ENCODE measurements around the gene GPER1.
A peak's percentile ranks its signal among the peaks of the same experiment; 100 is the strongest.

GPER1 gene

DNA sequence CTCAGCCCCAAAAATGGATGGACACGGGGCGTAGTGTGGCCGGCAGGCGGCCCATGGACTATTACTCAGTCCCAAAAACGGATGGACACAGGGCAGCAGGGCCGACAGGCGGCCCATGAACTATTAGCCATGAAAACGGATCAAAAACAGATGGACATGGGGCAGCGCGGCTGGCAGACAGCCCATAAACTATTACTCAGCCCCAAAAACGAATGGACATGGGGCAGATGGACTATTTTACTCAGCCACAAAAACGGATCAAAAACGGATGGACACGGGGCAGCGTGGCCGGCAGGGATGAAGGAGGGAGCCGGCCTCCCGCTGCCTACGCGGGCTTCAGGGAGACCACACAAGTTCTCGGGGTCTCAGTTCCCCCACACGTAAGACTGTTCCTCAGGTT lies 32.9 kb downstream of the GPER1 start:
- no peak overlapping the region for H3K9ac ChIP-seq (ENCODE audit: low read length)

GRCh38 chr7:1121476-1121875 lies 33.6 kb downstream of the GPER1 start:
- Histone ChIP-seq H3K9me3 (ENCODE audit: control insufficient read depth, low read length) (no peaks in the 10 kb centered on the region), H3K4me3 (ENCODE audit: low read length) (no peak overlapping the region), H3K27me3 (replicated peaks; ENCODE audit: control insufficient read depth, insufficient read depth, low read length) (no peaks in the 10 kb centered on the region), H3K4me1 (ENCODE audit: control insufficient read depth, insufficient read depth, low read length) (peaks cover 32% of the 10 kb centered on the region), H3K9ac (ENCODE audit: low read length) (no peak overlapping the region), H3K36me3 (ENCODE audit: control insufficient read depth, insufficient read depth, low read length, severe bottlenecking) (no peaks in the 10 kb centered on the region)
- no peak for DNase-seq (ENCODE audit: low read depth)

More for the DNA sequence above, 32.9 kb downstream of the GPER1 start:
- H3K27me3 ChIP-seq (replicated peaks; ENCODE audit: control insufficient read depth, insufficient read depth, low read length): no peaks in the 10 kb centered on the region
- H3K36me3 ChIP-seq (ENCODE audit: control insufficient read depth, insufficient read depth, low read length, severe bottlenecking): no peaks in the 10 kb centered on the region
- H3K4me1 ChIP-seq (ENCODE audit: control insufficient read depth, insufficient read depth, low read length): peaks cover 32% of the 10 kb centered on the region
- DNase-seq (ENCODE audit: low read depth): no peak
- no peaks in the 10 kb centered on the region for H3K9me3 ChIP-seq (ENCODE audit: control insufficient read depth, low read length)
- no peak overlapping the region for H3K4me3 ChIP-seq (ENCODE audit: low read length)

DNA sequence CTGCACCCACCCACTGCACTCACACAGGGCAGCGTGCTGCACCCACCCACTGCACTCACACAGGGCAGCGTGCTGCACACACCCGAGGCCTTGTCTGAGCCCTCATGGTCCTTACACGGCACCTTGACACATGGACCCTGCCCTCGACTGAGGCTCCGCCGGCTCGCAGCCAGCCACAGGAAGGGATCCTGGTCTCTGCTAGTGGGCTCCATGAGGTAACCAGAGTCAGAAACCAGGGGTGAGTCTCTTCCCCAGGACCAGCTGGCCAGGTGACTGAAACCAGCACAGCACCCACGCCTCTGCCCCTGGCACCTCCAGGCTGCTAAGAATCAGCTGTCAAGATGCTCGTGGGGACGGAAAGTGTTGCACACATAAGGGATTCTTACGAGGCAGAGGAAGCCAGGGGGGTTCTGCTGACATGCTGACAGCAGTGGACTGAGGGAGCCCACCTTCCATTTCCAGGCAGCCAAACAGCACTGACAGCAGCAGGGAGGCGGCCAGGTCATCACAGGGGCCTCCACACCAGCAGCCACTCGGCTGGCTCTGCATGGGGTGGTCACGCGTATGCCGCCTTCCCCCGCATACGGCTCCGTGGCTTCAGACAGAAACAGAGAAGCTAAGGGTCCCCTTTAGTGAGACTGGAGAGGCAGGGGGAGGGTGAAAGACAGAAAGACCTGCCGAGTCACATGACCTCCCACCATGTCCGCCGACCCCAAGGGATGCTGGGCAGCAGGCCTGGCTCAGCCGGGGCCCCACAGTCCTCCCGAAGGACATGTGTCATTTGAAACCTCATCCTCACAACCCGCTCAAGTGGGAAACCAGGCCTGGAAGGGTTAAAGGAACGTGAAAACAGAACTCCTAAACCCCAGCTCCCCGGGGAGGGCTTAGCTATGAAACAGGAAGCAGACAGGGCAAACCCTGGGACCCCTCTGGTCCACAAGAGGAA lies 34.2 kb downstream of the GPER1 start:
- DNase-seq (ENCODE audit: low read depth): no peak

GRCh38 chr7:1122832-1123501 lies 35.1 kb downstream of the GPER1 start:
- H3K9ac ChIP-seq (ENCODE audit: low read length): peak overlapping the region; percentile 92
- peaks cover 3% of the 10 kb centered on the region for H3K36me3 ChIP-seq (ENCODE audit: control insufficient read depth, insufficient read depth, low read length, severe bottlenecking)
- H3K4me1 ChIP-seq (ENCODE audit: control insufficient read depth, insufficient read depth, low read length): peaks cover 32% of the 10 kb centered on the region
- H3K9me3 ChIP-seq (ENCODE audit: control insufficient read depth, low read length): no peaks in the 10 kb centered on the region
- no peaks in the 10 kb centered on the region for H3K27me3 ChIP-seq (replicated peaks; ENCODE audit: control insufficient read depth, insufficient read depth, low read length)
- DNase-seq (ENCODE audit: low read depth): no peak
- H3K4me3 ChIP-seq (ENCODE audit: low read length): peak overlapping the region; percentile 64

More for the DNA sequence above, 34.2 kb downstream of the GPER1 start:
- H3K9me3 ChIP-seq (ENCODE audit: control insufficient read depth, low read length): no peaks in the 10 kb centered on the region
- peak overlapping the region; percentile 64 for H3K4me3 ChIP-seq (ENCODE audit: low read length)
- peaks cover 32% of the 10 kb centered on the region for H3K4me1 ChIP-seq (ENCODE audit: control insufficient read depth, insufficient read depth, low read length)
- H3K36me3 ChIP-seq (ENCODE audit: control insufficient read depth, insufficient read depth, low read length, severe bottlenecking): peaks cover 2% of the 10 kb centered on the region
- H3K9ac ChIP-seq (ENCODE audit: low read length): peak overlapping the region; percentile 92
- H3K27me3 ChIP-seq (replicated peaks; ENCODE audit: control insufficient read depth, insufficient read depth, low read length): no peaks in the 10 kb centered on the region

GRCh38 chr7:1123715-1124114 lies 35.8 kb downstream of the GPER1 start:
- Histone ChIP-seq H3K9me3 (ENCODE audit: control insufficient read depth, low read length) (no peaks in the 10 kb centered on the region), H3K36me3 (ENCODE audit: control insufficient read depth, insufficient read depth, low read length, severe bottlenecking) (peaks cover 3% of the 10 kb centered on the region), H3K4me1 (ENCODE audit: control insufficient read depth, insufficient read depth, low read length) (peaks cover 32% of the 10 kb centered on the region), H3K9ac (ENCODE audit: low read length) (peak overlapping the region; percentile 92), H3K27me3 (replicated peaks; ENCODE audit: control insufficient read depth, insufficient read depth, low read length) (no peaks in the 10 kb centered on the region), H3K4me3 (ENCODE audit: low read length) (peak overlapping the region; percentile 83)
- peak; percentile 13 for DNase-seq (ENCODE audit: low read depth)

GRCh38 chr7:1124164-1124563 lies 36.3 kb downstream of the GPER1 start:
- Histone ChIP-seq H3K9ac (ENCODE audit: low read length) (peak overlapping the region; percentile 92), H3K9me3 (ENCODE audit: control insufficient read depth, low read length) (no peaks in the 10 kb centered on the region), H3K36me3 (ENCODE audit: control insufficient read depth, insufficient read depth, low read length, severe bottlenecking) (peaks cover 3% of the 10 kb centered on the region), H3K4me1 (ENCODE audit: control insufficient read depth, insufficient read depth, low read length) (peaks cover 32% of the 10 kb centered on the region), H3K4me3 (ENCODE audit: low read length) (peak overlapping the region; percentile 83), H3K27me3 (replicated peaks; ENCODE audit: control insufficient read depth, insufficient read depth, low read length) (no peaks in the 10 kb centered on the region)
- no peak for DNase-seq (ENCODE audit: low read depth)

GRCh38 chr7:1124816-1125602 lies 37.1 kb downstream of the GPER1 start:
- Histone ChIP-seq H3K4me1 (ENCODE audit: control insufficient read depth, insufficient read depth, low read length) (peaks cover 32% of the 10 kb centered on the region), H3K9ac (ENCODE audit: low read length) (peak overlapping the region; percentile 84), H3K9me3 (ENCODE audit: control insufficient read depth, low read length) (no peaks in the 10 kb centered on the region), H3K36me3 (ENCODE audit: control insufficient read depth, insufficient read depth, low read length, severe bottlenecking) (peaks cover 3% of the 10 kb centered on the region), H3K27me3 (replicated peaks; ENCODE audit: control insufficient read depth, insufficient read depth, low read length) (no peaks in the 10 kb centered on the region), H3K4me3 (ENCODE audit: low read length) (peak overlapping the region; percentile 79)
- no peak for DNase-seq (ENCODE audit: low read depth)

GRCh38 chr7:1125603-1125969 lies 37.7 kb downstream of the GPER1 start:
- Histone ChIP-seq H3K27me3 (replicated peaks; ENCODE audit: control insufficient read depth, insufficient read depth, low read length) (no peaks in the 10 kb centered on the region), H3K9me3 (ENCODE audit: control insufficient read depth, low read length) (no peaks in the 10 kb centered on the region), H3K4me3 (ENCODE audit: low read length) (peak overlapping the region; percentile 79), H3K9ac (ENCODE audit: low read length) (peak overlapping the region; percentile 84), H3K4me1 (ENCODE audit: control insufficient read depth, insufficient read depth, low read length) (peaks cover 32% of the 10 kb centered on the region), H3K36me3 (ENCODE audit: control insufficient read depth, insufficient read depth, low read length, severe bottlenecking) (peaks cover 3% of the 10 kb centered on the region)
- DNase-seq (ENCODE audit: low read depth): no peak

DNA sequence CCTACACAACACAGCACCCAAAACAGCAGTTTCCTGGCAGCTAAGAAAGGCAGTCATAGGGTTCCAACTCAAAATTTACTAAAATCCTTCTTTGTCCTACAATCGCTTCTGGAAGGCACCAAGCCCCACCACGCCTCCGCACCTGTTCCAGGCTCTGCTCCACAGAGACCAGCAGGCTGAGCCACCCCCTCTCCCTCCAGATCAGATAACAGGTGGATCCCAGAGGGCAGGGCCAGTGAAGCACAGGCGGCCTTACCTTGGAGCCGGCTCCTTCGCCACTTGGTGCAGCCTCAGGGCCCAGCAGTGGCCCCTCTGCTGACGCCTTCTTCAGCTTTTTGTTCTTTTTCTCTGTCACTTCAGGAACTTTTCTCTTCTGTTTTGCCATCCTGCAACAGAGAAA lies 39.1 kb downstream of the GPER1 start:
- no peak for DNase-seq (ENCODE audit: low read depth)

DNA sequence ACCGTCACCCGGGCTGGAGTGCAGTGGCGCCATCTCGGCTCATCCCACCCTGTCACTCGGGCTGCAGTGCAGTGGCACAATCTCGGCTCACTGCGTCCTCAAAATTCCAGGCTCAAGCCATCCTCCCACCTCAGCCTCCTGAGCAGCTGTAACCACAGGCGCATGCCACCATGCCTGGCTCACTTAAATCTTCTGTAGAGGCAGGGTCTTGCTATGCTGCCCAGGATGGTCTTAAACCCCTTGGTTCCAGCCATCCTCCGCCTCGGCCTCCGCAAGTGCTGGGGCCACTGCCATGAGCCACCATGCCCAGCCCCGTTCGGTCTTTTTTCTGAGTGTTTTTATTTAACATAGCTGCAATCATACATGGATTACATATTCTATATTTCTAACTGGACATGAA lies 41.5 kb downstream of the GPER1 start:
- no peak overlapping the region for H3K4me3 ChIP-seq (ENCODE audit: low read length)
- no peaks in the 10 kb centered on the region for H3K27me3 ChIP-seq (replicated peaks; ENCODE audit: control insufficient read depth, insufficient read depth, low read length)
- peaks cover 3% of the 10 kb centered on the region for H3K36me3 ChIP-seq (ENCODE audit: control insufficient read depth, insufficient read depth, low read length, severe bottlenecking)
- H3K4me1 ChIP-seq (ENCODE audit: control insufficient read depth, insufficient read depth, low read length): peaks cover 12% of the 10 kb centered on the region
- DNase-seq (ENCODE audit: low read depth): no peak
- no peak overlapping the region for H3K9ac ChIP-seq (ENCODE audit: low read length)
- H3K9me3 ChIP-seq (ENCODE audit: control insufficient read depth, low read length): no peaks in the 10 kb centered on the region

More for the DNA sequence above, 39.1 kb downstream of the GPER1 start:
- Histone ChIP-seq H3K4me1 (ENCODE audit: control insufficient read depth, insufficient read depth, low read length) (peaks cover 32% of the 10 kb centered on the region), H3K9ac (ENCODE audit: low read length) (no peak overlapping the region), H3K4me3 (ENCODE audit: low read length) (no peak overlapping the region), H3K36me3 (ENCODE audit: control insufficient read depth, insufficient read depth, low read length, severe bottlenecking) (peaks cover 3% of the 10 kb centered on the region), H3K27me3 (replicated peaks; ENCODE audit: control insufficient read depth, insufficient read depth, low read length) (no peaks in the 10 kb centered on the region), H3K9me3 (ENCODE audit: control insufficient read depth, low read length) (no peaks in the 10 kb centered on the region)

Measured in adipocyte (in vitro differentiated cells).